DMS79 (cell line): ENCODE measurements around the gene CUL3.
"Not testable (repeated sequence)": the region's sequence is repeated elsewhere in the genome, so short reads cannot be mapped to it uniquely, and the experiment has no call there.

Source experiments
- DNase-seq: peaks from one replicate; lab custom pipeline; 2025; lab: John Stamatoyannopoulos, UW

Gene CUL3

DNA sequence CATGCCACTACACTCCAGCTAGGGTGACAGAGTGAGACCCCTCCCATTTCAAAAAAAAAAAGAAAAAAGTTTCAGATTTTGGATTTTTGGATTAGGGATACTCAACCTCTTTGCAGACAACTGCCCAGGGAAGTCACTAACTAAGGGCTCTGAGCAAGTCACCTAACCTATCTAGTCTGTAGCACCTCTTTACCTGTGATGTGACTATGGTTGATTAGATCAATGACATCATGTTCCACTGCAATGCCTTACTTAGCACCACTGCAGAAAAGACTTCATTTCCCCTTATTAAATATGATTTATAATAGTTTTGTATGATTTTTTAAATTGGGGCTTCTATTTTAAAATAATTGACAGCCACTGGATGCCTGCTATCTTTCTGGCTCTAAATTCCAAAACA lies 41.2 kb downstream of the CUL3 start:
- DNase-seq = no peak

DNA sequence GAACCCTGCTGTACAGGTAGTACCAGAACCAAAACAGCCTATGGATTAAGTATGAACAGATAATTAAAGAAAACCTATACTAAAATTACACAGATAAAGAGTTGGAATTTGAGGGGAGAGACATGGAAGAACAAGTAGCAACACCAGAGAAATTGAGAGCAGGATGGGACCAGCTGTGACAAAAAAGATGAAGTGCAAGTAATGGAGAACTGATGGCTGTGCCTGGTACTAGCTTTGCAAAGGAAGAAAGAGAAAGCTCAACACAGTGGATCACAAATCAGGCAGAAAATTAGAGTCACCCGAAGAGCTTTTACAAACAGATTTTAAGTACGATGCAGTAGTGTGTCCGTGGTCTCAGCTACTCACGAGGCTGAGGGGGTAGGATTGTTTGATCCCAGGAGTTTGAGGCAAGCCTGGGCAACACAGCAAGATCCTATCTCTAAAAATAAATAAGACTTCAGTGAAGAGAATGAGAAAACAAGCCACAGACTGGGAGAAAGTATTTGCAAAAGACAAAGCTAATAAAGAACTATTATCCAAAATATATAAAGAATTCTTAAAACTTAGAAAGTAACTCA lies 46.5 kb downstream of the CUL3 start:
- DNase-seq = no peak

DNA sequence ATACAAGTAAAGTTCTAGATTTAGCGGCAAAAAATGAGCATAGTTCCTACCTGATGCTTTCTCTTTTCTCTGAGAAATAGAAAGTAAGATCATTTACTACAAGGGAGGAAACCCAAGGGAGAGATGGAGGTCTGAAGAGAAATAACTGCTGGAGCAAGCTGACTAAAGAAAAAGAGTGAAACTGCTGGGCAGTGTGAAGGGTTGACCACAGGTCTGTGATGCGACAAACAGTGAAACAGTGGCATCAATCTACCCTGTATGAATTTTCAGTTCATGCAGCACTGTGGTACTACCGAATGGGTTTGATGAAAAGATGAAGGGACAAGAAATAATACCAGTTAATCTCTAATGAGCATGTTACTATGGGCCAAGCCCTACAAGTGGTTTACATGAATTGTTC lies 52.2 kb downstream of the CUL3 start:
- no peak for DNase-seq

DNA sequence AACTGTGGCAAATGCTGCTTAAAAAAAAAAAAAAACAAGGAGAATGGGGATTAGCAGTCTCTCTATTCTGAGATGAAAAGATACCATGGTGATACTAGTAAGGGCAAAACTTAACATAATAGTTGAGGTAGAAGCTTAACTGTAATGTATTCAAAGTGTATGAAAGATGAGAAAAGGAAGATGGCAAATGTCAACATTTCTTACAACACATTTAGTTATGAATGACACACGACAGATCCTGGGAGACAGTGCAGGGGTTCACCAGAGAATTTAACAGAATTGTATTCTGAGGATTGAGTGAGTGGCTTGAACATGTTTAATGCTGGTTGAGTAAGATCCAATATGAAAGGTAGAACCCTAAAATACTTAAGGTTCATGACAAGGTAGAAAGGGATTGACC lies 52.7 kb downstream of the CUL3 start:
- no peak for DNase-seq

DNA sequence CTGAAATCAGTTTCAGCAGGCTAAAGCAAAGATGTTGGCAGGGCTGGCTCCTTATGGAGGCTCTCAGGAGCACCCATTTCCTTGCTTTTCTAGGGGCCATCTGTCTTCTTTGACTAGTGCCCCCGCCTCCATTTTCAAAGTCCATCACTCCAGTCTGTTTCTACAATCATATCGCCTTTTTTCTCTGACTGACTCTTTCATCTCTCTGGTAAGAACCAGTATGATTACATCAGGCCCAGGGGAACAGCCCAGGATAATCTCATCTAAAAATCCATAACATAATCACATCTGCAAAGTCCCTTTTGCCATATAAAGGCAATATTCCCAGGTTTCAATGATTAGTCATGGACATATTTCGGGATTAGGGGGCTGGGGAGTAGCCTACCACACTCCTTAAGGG lies 57.0 kb downstream of the CUL3 start:
- no peak for DNase-seq

DNA sequence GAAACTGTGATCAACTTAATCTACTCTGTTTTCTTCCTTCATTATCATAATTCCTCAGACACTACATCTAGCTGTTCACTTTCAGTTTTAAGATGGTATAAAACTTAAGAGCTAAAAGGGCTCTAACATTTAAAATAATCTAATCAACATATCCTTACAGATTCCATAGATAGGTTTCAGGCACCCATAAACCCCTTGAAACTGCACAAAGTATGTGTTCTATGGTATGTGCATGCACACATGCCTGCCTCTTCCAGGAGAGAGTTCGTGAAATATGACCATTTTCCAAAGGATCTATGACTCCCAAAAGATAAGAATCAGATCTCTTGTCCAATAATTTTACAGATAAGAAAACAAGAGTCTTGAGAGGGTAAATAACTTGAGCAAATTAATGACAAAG lies 59.4 kb downstream of the CUL3 start:
- no peak for DNase-seq

DNA sequence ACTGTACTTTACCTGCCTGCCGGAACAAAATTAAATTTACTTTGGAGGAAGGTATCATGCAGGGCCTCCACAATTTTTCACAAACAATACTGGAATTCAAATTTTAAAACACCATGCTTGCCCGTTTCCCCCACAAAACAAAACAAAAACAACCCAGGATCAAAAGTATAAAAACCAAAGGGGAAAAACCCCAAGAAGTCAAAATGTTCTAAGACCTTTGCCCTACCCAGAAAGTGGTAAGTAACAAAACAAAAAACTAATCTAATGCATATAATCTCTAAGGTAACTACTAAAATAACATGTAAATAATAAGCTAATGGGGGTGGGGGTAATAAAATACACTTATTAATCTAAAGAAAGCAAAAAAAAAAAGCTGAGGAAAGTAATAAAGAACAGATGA lies 60.5 kb downstream of the CUL3 start:
- DNase-seq = no peak

DNA sequence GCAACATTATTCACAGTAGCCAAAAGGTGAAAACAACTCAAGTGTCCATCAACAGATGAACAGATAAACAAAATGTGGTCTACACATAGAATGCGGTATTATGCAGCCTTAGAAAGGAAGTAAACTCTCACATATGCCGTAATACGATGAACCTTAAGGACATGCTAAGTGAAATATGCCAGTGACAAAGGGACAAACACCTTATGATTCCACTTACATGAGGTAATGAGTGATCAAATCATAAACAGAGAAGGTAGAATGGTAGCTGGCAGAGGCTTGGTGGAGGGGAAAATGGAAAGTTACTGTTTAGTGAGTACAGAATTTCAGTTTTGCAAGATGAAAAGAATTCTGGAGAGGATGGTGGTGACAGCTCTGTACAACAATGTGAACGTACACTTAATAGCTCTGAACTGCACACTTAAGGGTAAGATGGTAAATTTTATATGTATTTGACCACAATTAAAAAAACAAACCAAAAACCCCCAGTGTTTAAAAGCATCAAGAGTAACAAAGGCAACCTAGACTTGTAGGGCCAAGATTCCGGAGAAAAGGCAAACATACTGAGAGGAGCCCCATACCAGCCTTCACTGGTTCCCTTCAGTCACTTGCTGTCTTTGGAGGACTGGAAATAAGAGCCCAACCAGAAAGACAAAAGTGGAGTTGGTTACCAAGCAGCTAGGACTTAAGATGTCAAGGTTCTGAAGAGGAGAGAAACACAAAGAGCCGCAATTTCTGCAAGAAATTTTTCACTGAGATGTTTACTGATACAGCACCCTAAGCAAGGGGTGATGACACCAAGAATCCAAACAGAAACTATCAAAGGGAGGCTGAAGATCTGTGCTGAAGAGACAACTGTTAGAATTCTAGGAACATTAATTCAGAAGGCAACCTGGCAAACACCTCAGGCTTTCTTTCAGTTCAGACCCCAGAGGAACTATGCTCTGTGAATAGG lies 61.3 kb downstream of the CUL3 start:
- no peak for DNase-seq

DNA sequence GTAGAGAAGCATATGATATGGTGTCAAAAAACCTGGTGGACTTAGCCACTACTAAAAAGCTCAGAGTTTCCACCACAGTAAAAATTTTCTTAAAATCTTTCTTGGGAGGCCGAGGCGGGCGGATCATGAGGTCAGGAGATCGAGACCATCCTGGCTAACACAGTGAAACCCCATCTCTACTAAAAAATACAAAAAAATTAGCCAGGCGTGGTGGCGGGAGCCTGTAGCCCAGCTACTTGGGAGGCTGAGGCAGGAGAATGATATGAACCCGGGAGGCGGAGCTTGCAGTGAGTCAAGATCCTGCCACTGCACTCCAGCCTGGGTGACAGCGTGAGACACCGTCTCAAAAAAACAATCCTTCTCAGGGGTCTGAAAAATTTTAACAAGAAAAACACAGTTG lies 62.7 kb downstream of the CUL3 start:
- not testable (repeated sequence) for DNase-seq

DNA sequence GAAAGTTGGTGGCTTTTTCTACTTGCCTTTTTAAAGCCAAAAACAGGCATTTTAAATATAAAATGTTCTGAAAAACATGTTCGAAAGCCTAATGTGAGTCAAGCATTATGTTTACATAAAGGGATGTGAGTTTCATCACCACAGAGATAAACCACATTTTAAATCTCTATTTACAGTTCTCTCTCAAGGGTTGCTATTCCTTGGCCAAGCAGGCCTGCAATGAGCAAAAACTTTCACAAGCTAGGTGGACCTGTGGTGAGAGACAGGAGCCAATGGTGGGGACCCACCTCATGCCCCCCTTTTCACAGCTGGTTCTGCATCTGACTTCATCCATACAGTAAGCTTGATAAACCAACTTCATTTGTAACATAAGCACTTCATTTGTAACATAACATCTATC lies 65.1 kb downstream of the CUL3 start:
- DNase-seq = no peak

DNA sequence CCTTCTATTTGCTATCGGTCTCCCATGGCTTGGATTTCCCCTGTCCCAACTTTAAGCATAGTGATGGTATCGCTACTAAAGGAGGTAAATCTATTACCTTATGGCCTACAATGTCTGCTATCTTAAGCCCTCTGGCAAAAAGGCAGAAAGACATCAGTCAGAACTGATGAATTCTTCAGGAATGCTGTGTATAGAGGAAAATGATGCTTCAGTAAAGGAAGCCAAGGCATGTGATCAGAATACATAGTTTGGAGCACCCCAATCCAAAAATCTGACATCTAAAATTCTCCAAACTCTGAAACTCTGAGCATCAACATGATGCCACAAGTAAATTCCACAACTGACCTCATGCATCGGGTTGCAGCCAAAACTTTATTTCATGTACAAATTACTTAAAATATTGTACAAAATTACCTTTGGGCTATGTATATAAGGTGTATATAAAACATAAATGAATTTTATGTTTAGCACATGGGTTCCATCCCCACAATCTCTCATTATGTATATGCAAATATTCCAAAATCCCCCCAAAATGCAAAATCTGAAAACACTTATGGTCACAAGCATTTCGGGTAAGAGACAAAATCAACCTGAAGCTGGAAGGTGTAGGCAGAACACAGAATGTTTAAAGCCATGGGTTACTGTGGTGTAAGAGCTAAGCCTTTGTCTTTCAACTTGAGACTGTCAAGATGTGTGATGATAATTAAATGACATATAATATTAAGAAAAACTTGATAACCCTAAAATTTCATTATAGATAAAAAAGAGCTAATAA lies 66.2 kb downstream of the CUL3 start:
- no peak for DNase-seq

DNA sequence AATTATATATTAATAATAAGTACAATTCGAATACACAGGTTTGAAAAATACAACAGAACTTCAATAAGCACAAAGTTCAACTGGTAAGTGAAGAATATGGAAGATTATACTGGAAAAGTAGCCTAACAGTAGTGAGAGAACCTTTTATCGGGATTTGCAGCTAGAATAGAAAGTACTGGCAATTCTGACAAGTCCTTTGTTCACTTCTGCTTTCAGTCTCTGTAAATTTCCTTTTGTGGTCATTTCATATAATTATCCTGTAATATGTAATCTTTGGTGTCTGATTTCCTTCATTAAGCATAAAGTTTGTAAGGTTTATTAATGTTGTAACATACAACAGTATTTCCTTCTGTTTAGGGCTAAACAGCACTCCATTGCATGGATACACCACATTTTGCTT lies 67.2 kb downstream of the CUL3 start:
- DNase-seq = no peak

DNA sequence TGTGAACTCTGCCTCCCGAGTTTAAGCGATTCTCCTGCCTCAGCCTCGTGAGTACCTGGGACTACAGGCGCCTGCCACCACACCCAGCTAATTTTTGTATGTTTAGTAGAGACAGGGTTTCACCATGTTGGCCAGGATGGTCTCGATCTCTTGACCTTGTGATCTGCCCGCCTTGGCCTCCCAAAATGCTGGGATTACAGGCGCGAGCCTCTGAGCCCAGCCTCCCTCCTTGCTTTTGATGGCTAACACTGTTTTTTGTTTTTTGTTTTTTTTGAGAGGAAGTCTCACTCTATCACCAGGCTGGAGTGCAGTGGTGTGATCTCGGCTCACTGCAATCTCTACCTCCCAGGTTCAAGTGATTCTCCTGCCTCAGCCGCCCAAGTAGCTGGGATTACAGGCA lies 68.8 kb downstream of the CUL3 start:
- not testable (repeated sequence) for DNase-seq

DNA sequence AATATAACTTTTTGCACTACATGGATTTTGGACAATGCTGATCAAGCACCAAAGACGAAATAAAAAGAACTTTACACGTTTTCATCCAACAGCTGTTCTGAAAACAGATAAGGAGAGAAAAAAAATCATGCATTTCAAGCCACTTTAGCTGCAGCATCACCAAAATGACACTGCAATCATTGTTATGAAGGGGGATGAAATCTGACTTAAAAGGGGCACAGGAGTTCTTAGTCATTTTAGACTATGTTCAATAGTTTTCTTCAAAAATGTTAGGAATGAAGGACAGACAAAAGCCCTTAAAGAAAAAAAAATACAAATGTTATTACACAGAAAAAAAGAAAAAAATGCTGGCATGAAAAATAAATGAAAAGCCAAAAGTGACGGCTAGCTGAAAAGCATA lies 71.2 kb downstream of the CUL3 start:
- no peak for DNase-seq

DNA sequence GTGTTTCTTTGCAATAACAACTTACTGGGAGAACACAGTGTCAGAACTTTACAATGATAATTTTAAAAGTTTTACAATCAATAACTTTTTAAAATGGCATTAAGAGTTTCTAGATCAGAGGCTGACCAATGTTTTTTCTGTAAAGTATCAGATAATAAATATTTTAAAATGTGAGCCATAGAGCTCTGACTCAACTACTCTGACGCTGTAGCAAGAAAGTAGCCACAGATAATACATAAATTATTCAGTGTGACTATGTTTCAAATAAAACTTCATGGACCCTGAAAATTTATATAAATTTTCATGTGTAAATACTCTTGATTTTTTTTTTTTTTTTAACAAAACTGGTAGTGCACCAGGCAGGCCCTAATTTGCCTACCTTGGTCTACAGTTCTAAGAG lies 77.4 kb downstream of the CUL3 start:
- DNase-seq = no peak

DNA sequence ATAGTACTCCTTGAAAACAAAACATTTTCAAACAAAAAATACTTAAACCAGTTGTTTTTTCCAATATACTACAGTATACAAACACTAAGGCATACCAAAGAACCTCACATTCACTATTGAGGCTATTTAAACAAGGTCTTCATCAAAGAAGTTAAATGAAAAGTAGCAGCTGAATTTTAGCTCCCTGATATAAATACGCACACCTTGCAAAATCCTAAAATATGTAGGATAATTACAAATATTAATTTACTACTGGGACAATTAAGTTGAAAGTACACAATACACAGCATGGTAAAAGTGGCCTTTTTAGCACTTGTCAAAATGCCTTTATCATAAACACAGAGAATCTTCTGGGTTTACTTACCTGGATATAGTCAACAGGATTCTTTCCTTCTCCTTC lies 78.7 kb downstream of the CUL3 start:
- no peak for DNase-seq

DNA sequence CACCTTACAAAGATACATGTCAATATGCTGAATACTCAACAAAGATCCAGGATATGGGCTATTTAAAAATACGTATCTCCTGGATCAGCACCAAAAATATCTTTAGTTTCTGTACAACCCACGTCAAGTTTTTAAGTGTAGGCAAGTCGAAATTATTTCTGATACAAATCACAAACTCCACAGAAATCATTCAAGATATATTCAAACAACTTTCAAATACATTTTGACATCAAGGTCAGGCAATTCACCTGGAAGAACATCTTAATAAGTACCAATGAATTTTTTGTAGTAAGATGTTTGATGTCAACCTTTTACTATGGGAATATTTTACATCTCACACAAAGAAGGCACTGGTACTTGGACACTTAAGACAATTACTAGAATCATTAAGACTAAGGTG lies 86.2 kb downstream of the CUL3 start:
- no peak for DNase-seq

DNA sequence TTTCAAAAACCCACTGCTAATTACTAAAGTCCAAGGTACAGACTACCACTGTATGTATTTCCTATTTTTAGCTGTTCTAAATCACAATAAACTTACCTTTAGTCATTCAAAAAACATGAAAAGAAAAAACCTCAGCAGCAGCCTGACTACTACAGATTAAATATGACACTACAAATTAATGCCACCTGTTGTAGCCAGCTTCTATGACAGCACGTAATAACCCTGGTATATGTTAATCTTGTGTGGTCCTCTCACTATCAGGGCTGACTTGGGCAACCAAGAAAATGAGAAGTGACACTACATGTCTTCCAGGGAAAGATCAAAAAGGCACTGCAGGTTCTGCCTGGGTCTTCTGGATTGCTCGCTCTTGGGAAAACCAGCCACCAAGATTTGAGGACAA lies 92.6 kb downstream of the CUL3 start:
- no peak for DNase-seq

DNA sequence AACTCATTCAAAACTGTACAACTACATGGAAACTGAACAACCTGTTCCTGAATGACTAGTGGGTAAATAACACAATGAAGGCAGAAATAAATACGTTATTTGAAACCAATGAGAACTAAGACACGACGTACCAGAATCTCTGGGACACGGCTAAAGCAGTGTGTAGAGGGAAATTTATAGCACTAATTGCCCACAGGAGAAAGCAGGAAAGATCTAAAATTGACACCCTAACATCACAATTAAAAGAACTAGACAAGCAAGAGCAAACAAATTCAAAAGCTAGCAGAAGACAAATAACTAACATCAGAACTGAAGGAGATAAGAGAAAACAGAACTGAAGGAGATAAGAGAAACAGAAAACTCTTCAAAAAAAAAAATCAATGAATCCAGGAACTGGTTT lies 97.2 kb downstream of the CUL3 start:
- DNase-seq = not testable (repeated sequence)

DNA sequence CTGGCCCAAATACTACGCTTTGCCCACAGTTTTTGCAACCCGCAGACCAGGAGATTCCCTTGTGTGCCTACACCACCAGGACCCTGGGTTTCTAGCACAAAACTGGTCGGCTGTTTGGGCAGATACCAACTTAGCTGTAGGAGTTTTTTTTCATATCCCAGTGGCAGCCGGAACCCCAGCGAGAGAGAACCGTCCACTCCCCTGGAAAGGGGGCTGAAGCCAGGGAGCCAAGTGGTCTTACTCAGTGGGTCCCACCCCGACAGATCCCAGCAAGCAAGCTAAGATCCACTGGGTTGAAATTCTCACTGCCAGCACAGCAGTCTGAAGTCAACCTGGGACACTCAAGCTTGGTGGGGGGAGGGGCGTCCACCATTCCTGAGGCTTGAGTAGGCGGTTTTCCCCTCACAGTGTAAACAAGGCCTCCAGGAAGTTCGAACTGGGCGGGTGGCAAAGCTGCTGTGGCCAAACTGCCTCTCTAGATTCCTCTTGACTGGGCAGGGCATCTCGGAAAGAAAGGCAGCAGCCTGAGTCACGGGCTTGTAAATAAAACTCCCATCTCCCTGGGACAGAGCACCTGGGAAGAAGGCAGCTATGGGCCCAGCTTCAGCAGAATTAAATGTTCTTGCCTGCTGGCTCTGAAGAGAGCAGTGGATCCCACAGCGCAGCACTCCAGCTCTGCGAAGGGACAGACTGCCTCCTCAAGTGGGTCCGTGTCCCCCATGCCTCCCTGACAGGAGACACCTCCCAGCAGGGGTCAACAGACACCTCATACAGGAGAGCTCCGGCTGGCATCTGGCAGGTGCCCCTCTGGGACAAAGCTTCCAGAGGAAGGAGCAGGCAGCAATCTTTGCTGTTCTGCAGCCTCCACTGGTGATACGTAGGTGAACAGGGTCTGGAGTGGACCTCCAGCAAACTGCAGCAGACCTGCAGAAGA lies 99.8 kb downstream of the CUL3 start:
- peak; percentile 14 for DNase-seq

DNA sequence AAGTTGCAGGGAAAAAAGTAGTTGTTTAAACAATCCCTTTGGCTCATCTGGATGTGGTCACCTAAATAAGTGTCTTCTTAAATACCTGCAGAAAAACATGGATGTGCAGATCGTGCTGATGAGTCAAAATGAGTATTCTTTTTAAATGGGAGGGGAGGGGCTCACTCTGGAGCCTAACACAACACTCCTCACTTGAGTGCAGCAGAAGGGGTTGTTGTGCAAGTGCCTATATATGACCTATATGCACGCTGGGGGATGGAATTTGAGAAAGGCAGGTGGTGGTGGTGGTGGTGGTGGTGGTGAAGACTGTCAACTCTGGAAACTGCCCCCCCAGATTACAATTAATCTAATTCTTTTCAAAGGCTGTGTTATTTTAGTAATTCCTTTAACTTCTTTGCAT lies 105.3 kb downstream of the CUL3 start:
- DNase-seq = no peak

DNA sequence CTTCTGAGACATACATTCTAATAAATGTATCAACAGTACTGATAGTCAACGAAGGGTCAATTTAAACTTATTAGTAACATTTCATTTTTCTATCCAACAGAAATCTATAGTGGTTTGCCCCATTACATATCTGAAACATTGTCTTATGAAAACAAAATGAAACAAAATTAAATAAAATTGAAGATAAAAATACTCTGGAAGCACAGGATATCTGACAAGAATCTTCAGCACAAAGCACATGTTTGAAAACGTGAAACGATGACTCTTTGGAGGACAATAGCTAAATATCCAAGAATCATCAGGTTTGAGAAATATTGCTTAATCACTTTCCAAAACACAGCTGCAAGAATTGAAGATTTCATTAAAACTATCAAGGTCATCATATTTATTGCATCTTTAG lies 112.3 kb downstream of the CUL3 start:
- DNase-seq = no peak
